ENCODE measurements around the gene SLC9A3.

- no peak for TF ChIP-seq CTCF (conservative IDR thresholded peaks at IDR 0.05 in 1 of 2, IDR thresholded peaks at IDR 0.05 in 1 of 2; ENCODE audit: extremely low read depth in 1 of 2, insufficient read depth in 1 of 2, low read depth in 1 of 2, low read length in 2 of 2)
- no peak for TF ChIP-seq EZH2 (IDR thresholded peaks at IDR 0.05; ENCODE audit: borderline replicate concordance, low read length)
These were observed 12.8 kb upstream of the SLC9A3 start for GRCh38 chr5:537098-537497.

Data from mammary epithelial cell (primary cell).